Stimulated activated CD4-positive, alpha-beta T cell treated with anti-CD3 and anti-CD28 coated beads, Interleukin-4, amount 100 ng/mL, for 48 hours (primary cell): Measurements from ENCODE around the gene CPXM2.

Source experiments
- DNase-seq, 2 donors: peaks; one replicate each; pipeline ENCODE4 v3.0.0-alpha.2; 2020; ENCODE audit warnings: low read depth in 2 of 2

The CPXM2 gene

DNA sequence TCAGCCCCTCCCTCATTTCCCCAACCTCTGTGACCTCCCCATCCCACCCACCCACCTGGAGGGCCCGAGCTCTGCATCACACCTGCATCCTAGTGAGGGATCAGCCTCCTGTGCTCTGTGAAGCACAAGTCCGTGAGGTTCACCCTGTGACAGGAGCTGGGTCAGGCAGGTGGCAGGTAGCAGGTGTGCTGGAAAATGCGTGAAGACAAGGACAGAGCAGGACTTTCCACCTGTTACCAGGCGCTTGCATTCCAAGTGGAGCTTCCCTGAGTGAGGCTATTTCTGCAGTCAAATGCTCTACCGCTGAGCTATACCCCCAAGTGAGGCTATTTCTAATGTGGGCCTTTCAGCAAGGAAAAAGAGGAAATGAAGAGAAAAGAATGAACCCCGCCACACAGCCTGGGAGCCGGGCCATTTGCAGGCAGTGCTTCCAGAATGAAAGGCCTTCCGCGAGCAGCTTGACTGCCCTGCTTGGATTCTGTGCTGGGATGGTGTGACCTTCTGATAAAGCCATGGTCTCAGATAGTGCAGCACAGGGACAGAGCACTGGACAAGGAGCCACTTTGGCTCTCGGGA is 13.3 kb upstream of the CPXM2 start:
- no peak for DNase-seq

DNA sequence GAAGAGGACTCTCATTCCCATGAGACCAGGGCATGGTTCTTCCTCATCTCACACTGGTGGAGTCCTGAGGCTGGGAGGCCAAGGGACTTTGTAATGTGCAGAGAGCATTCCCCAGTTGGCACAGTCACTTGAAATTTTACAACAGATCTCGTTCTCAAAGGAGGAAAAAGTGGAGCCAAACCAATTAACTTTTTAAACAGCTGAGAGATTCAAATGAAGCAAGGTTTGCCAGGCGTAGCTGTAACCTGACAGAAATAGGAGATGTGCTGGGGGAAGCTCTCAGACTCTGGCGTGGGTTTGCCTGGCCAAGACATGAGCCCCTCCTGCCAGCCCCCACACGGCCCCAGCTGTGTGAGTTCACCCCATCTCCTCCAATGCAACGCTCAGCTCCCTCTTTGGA is 12.0 kb upstream of the CPXM2 start:
- no peak for DNase-seq

DNA sequence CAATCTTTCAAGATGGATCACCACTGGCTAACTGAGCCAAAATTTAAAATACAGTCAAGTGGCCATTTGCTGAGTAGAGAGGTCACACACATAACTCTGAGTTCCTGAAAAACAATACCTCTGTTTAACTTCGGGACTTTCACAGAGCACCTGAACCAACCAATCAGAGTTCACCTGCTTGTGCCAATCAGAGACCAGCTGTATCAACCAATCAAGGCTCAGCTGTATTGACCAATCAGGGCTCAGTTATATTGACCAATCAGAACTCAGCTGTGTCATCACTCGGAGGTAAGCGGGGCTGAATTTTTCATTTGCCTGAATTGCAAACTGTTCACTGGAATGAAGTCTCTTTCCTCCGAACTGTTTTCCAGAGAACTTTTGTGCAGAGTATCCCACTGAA is 10.0 kb upstream of the CPXM2 start:
- DNase-seq = no peak

- DNase-seq = no peak
Measured at GRCh38 chr10:123897146-123897545, 5.5 kb upstream of the CPXM2 start.

DNA sequence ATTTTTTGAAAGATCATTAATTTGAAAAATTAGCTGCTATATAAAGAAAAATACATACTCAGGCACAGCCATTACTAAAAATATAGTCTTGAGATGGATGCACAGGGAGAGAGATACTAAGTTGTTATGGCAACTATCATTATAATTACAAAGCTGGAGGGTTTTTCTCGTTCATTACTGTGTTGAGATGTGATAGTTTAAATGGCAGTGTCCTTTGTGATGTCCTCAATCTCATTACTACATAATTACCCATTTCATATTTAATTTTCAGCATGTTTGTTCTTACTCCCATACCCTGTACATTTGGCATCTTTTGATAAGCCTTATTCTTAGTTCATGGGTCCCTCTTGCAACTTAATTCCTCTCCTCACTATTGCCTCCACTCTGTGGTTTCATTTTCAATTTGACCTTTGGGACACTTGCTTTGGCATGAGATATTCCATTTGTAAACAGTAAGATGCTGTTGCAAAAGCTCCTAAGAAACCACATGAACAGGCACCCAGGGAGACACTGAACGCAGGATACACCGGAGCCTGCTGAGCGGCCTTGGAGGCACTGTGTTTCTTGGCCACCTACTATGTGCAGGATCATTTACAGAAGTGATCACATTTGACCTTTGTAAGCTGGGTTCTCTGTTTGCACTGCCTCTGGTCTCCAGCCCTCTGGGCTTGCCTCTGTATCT is 4.8 kb upstream of the CPXM2 start:
- no peak for DNase-seq

DNA sequence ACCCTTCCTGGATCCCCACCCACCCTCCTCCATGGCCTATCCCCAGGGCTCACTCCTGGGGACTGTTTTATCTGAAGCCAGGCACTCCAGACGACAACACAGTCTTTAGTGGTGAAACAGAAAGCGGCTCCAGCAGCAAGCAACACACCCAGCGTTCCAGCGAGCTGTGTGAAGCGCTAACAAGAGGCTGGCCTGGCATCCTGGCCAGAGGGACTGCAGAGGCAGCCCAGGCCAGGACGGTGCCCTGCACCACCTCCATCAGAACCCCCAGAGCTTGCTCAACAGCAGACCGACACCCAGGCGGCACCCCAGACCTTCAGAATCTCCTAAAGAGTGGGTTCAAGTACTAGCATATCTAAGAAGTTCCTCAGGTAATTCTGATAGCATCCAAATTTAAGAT is 2.0 kb upstream of the CPXM2 start:
- no peak for DNase-seq

DNA sequence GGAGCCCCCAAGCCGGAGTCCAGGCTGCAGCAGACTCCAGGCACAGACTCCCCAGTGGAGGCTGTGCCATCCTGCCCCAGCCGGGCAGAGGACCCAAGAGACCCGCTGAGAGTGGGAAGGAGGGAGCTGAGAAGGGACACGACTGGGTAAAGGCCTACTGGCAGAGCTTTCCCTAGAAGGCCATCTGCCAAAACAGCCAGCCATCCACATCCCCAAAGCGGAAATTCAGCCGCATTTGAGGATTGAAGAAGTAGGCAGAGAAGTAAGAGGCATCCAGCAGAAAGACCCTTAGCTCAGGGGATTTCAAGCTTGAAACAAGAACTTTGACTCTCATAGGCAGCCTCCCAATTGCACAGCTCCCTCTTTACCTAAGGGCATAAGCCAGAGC is 857 bp downstream of the CPXM2 start:
- no peak for DNase-seq

- no peak for DNase-seq
Measured at GRCh38 chr10:123890226-123890625, 1.4 kb downstream of the CPXM2 start.

- DNase-seq = no peak
Measured at GRCh38 chr10:123889821-123890220, 1.8 kb downstream of the CPXM2 start.

DNA sequence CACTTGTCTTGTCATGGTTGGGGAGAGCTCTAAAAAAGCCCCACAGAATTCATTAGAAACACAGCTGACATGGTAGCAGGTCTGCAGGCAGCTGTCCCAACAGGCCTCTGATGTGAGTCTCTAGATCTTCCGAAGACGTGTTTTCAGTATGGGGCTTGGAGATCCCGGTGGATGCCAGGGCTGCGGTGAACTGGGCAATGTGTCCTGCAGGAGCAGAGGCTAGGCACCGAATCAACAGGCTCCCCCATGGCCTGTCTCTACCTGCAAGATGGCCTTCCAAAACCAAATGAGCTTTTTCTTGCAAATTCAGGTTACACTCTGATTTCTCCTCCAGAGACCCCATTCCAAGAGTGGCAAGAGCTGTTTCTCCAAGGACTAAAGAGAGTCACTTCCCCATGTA is 2.9 kb downstream of the CPXM2 start:
- no peak for DNase-seq

DNA sequence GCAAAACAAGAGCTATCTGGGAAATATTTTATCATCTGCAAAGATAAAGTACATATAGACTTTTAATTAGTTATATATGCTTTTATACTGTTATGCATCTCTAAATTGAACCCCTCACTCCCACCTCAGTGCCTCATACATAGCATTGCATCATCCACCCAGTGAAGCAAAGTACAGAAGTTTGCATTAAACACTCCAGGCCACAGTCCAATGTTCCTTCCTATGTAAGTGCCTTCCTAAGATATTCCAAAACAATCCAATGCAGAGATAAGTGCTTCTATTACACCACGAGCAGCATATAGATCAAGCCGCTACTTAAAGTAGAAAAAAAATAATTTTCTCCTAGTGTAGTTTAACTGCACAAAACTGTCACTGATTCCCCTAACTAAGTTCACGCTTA is 3.4 kb downstream of the CPXM2 start:
- DNase-seq = no peak

GRCh38 chr10:123886292-123886691 is 5.3 kb downstream of the CPXM2 start:
- DNase-seq = no peak

GRCh38 chr10:123885406-123886170 is 6.0 kb downstream of the CPXM2 start:
- DNase-seq = no peak

GRCh38 chr10:123884907-123885381 is 6.7 kb downstream of the CPXM2 start:
- no peak for DNase-seq

DNA sequence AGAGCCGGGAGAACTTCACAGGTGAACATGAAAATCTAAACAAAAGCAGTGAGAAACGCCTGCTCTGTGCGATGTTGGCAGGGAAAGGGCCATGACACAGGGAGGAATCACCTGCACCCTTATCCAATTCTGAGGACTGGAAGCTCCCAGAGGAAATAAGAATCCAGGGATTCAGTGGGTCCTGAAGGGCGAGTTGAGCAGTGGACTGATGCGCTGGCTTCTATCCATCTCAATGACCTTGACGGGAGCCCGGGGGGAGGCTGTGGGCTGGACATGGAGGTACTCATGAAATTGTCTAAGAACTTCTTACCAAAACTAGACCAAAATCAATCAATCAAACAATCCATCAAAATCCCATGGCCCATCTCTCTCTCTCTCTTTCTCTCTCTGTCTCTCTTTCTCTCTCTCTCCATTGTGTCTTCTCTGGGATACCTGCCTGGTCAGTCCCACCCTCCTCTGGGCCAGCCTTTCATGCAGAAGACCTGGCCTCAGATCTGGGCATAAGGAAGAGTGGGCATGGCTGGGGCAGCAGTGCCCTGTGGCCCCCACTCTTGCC is 7.2 kb downstream of the CPXM2 start:
- no peak for DNase-seq

- no peak for DNase-seq
Measured at GRCh38 chr10:123883673-123884320, 7.8 kb downstream of the CPXM2 start.

DNA sequence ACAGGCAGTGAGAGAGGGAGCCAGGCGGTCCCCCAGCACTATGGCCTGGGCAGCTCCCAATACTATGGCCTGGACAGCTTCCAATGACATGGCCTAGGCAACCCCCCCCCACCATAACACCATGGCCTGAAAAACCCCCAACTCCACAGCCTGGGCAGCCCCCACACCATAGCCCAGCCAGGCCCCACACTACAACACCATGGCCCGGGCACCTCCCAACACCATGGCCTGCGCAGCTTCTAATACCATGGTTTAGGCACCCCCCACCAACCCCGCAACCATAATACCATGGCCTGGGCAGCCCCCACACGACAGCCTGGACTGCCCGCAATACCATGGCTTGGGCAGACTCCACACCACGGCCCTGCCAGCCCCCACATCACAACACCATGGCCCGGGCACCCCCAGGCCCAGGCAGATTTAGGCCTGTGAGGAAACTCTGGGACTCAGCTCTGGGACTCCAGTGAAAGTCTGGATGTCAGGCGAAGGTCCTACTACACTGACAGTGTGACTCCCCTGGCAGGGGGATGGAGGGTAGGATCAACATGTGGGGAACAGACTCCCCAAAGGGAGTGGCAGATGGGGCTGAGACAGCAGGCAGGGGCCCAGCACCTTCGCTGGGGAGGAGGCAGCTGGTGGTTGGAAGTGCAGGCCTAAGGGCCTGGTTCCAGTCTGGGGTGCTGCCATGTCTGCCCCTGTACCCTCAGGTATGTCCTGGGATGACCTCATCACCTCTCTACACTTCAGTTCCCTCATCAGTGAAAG is 8.7 kb downstream of the CPXM2 start:
- DNase-seq = no peak

GRCh38 chr10:123882177-123882576 is 9.4 kb downstream of the CPXM2 start:
- DNase-seq = no peak

GRCh38 chr10:123879606-123880257 is 11.9 kb downstream of the CPXM2 start:
- no peak for DNase-seq

GRCh38 chr10:123878666-123879303 is 12.8 kb downstream of the CPXM2 start:
- DNase-seq = no peak
